GM19023 (cell line): ENCODE measurements around the gene JAM2.
"Not testable (repeated sequence)": the region's sequence is repeated elsewhere in the genome, so short reads cannot be mapped to it uniquely, and the experiment has no call there.

Experiments used
- ATAC-seq: cut with Tn5 transposase; IDR thresholded peaks from one replicate; pipeline ENCODE4 v1.9.1; 2021; ENCODE audit warnings: mild to moderate bottlenecking, moderate library complexity; ENCODE audit not compliant: unreplicated experiment

JAM2 gene, protein sequence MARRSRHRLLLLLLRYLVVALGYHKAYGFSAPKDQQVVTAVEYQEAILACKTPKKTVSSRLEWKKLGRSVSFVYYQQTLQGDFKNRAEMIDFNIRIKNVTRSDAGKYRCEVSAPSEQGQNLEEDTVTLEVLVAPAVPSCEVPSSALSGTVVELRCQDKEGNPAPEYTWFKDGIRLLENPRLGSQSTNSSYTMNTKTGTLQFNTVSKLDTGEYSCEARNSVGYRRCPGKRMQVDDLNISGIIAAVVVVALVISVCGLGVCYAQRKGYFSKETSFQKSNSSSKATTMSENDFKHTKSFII

GRCh38 chr21:25638660-25639550 lies at the start of gene JAM2:
TSS of gene JAM2 (plus strand) at chr21:25639258. CDS start at chr21:25639822, 564 bp downstream.
- ATAC-seq: peak; percentile 46

DNA sequence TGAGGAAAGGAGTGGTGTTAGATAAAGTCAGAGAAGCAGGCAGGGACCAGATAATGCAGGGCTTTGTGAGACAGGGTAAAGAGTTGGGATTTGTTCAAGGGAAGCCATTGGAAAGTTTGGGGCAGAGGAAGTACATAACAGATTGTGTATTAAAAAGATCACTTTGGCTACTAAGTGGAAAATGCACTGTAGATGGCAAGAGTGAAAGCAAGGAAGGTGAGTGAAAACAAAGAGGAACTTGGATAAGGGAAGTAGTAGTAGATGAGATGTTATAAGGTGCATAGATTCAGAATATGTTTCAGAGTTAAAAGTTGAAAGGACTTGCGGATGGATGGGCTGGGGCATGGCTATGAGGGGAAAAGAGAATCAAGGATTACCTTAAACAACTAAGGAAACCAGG lies 49.2 kb upstream of the JAM2 start:
- ATAC-seq: no peak

DNA sequence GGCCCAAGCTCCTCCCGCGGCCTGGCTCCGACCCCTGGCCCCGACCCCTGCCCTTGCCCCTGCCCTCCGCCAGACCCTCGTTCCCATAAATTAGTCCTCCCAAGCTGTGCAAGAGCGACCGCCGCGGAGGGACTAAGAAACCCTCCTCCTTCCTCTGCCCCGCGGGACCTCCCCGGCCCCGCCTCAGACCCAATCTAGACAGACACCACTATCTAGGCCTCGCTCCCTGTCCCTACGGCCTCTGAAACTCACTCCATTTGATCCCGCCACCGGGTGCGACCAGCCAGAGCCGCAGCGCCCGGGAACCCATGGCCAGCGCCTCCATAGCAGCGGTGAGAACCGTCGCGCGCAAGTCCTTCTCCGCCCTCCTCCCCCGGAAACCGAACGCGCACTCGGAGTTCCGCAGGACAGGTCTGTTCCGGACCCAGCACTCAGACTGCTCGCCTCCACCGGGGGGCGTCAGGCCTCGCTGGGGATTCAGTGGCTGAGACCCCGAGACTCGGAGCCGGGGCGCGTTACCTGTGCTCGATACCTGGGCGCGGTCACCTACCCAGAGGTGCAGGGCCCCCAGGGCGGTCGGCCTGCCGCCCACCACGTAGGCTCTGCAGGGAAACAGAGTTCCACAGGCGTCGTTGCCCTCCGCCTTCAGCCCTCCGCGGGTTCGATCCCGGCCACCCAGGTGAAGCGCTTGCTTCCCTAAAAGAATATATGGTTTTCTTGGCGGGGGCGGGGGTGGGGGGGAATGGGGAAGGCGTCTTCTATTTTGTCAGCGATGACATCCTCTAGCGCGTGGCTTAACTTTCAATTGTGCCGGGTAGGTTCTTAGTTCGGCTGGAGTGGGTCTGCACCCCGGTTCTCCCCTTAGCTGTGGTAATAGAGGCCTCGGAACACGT lies 31.7 kb upstream of the JAM2 start, which contains the start of gene MRPL39:
Gene MRPL39, minus strand, starts transcription at position 331 of the 893 bp plus-strand sequence. Its CDS starts 6 bp downstream, at position 325.
- ATAC-seq: peak; percentile 95

DNA sequence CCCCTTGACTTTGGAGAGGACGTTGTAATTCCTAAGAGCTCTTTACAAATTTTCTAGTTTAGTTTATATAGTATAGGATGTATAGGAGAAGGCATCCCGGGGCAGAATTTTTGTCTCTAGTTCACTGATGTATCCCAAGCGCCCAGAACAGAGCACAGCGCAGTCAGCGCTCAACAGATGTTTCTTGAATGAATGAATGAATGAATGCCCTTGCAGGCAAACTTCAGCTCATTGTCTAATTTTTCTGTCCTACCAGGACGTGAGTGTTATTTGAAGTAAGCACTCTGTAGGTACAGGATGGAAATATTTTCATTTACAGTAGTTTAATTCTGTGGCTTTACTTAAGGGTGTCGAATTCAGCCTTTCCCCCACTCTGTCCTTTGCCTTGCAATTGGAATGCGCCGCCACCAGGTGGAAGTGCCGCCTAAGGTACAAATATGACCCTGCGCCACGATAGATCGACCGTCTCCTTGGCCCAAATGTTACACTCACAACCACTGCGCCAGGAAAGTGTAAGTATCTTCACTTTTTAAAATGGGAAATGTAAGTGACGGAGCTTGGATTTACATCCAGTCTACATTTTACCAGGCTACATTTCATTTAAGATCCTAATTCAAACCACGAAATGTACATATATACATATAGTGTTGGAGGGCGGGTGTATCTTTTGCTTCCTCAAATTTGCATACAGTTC lies 30.9 kb upstream of the JAM2 start:
- ATAC-seq: peak; percentile 70

DNA sequence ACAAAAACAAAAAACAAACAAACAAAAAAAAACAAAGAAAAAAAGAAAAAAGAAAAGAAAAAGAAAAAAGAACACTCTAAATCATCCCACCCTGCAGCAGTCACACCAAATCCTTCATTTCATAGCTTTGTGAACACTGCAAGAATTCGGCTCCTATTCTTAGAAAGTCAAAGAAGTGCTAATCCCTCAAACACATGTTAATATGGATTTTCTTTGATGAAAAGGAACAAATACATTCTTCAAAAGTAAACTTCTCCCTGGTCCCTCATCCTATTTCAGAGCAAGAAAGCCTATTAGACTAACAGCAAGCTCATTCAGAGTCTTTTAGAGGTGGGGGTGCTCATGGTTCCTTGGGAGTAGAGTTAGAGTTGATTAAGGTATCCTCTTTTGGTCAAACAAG lies 24.6 kb upstream of the JAM2 start:
- ATAC-seq: no peak

DNA sequence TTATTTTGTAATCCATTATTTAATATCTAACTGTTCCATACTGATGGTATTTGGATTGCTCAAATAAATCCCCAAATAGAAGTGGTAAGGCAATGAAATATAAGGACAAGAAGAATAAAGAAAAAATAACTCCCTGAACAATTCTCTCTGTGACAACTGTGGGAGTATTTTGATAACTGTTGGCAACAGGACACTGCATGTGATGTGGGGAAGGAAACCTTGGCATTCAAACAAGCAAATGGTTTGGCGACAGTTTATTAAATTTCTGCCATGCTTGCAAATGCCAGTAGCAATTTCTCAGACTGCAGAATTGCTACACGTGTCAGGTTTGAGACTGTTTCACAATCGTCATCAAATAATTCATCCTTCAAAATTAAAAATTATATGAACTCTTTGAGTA lies 23.2 kb upstream of the JAM2 start:
- no peak for ATAC-seq

DNA sequence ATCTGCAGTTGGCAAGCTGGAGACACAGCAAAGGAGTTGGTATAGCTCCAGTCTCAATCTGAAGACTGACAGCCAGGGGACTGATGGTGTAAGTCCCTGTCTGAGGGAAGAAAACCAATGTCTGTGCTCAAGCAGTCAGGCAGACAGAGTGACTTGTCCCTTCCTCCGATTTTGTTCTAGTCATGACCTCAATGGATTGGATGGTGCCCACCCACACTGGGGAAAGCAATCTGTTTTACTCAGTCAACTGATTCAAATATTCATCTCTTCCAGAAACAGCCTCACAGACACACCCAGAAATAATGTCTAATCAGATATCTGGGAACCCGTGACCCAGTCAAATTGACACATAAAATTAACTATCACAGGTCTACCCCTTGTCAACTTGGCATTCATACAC lies 19.9 kb upstream of the JAM2 start:
- no peak for ATAC-seq

GRCh38 chr21:25624511-25624910 lies 14.5 kb upstream of the JAM2 start:
- ATAC-seq: no peak

GRCh38 chr21:25625036-25625435 lies 14.0 kb upstream of the JAM2 start:
- no peak for ATAC-seq

DNA sequence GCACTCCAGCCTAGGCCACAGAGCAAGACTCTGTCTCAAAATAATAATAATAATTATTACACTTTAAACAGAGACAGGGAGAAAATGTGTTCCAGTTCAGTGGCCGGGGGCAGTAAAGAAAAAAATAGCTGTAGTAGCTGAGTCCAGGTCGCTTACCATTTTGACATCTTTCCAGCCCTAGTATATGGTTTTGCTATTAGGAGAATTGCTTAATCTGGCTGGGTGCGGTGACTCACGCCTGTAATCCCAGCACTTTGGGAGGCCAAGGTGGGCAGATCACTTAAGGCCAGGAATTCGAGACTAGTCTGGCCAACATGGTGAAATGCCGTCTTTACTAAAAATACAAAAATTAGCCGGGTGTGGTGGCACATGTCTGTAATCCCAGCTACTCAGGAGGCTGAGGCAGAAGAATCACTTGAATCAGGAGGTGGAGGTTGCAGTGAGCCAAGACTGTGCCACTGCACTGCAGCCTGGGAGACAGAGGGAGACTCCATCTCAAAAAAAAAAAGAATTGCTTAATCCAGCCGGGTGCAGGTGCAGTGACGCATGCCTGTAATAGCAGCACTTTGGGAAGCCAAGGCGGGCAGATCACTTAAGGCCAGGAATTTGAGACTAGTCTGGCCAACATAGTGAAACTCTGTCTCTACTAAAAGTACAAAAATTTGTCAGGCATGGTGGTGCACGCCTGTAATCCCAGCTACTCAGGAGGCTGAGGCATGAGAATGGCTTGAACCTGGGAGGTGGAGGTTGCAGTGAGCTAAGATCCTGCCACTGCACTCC lies 13.1 kb upstream of the JAM2 start:
- ATAC-seq: not testable (repeated sequence)

- no peak for ATAC-seq
These were observed 12.3 kb upstream of the JAM2 start for GRCh38 chr21:25626757-25627156.

DNA sequence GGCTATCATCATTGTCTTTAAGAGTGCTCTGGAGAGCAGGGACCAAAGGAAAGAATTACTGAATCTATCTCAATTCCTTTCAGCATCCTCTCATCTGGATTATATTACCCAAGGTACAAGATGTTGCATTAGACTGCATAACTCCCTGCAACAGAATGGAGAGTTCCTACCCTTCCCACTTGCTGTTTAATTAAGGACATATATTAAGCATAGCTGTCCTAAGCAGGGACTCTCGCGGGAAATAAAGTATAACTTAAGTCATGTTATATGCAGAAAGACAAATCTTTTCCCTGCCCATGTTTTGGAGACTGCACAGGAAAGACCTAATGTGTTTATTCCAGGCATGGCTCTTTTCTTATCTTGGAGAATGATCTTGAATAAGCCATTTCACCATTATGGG lies 6.8 kb upstream of the JAM2 start:
- ATAC-seq: no peak

DNA sequence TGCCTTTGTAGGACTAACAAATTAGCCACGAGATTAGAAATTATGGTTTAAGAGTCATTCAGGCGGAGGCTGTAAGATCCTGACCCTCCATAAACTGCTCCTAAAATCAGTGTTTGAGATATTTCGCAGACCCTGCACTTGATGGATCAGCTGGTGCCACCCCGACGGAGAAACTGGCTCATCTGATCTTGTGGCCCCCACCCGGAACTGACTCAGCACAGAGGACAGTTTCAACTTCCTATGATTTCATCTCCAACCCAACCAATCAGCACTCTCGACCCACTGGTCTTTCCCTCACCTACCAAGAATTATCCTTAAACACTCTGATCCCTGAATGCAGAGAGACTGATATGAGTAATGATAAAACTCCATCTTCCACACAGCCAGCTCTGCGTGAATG lies 3.7 kb upstream of the JAM2 start:
- ATAC-seq: no peak

DNA sequence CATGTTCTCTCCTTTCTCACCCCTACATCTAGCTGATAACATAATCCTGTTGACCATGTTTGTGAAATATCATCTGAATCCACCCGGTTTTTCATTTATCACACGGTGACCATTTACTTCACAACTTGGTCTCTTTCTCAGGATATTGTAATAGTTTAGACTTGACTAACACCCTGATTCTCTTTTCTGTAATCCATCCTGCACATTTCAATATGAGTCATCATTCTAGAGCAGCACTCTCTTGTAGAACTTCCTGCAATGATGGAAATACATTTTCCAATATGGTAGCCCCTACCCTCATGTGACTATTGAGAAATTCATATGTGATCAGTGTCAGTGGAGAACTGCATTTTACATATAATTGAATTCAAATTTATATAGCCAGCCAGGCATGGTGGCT lies 2.3 kb upstream of the JAM2 start:
- ATAC-seq: no peak

DNA sequence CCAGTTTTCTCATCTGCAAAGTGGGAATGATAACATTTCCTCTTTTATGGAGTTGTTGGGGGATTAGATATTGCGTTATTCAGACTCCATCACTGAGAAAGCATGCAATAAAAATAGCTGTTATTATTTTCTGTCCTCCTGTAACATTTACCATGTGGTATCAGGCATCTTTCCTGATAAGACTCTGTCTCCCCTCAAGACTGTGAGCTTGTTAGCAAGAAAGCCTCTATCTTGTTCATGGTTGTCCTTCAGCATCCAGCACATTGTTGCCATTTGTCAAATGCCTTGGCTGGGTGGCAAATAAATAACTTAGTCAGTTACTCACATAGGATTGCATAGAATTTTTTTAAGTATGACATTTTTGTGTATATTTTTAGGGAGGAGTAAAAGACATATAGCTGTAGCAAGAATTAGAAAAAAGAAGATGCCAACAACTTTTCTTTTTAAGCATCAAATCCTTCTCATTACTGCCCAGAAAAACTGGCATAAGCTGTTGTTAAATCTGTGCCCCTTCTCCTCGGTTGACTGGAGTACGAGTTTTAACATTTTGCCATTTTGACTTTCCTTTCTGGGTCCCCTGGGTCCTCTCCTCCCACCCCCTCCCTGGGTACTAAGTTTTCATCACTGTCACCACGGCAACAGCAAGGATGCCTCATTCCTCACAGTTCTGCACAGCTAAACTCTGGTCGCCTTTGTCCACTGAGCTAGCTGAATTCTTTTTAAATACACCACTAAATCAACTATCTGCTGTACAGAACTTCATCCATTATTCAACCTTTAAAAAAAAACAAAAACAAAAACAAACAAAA lies 1.0 kb upstream of the JAM2 start:
- ATAC-seq: no peak

DNA sequence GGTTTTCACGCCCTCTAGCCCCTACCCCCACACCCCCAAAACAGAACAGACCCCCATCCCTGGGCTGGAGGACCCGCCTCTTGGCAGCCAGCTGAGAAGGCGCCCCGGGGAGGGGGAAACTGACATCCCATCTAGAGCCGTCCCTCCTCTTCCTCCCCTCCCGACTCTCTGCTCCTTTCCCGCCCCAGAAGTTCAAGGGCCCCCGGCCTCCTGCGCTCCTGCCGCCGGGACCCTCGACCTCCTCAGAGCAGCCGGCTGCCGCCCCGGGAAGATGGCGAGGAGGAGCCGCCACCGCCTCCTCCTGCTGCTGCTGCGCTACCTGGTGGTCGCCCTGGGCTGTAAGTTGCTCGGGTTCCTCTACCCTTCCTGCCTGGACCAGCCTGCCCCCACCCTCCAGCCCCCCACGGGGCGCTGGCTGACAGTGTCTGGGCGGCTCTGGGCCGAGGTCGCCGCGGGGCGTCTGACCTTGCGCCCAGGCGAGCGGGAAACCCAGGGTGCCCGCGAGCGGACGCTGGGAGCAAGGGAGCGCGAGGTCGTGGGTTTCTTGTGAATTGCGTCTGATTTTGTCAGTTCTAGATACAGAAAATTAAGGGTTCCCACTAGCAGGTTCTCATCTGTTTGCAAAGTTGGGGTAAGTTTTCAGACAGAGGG lies 618 bp downstream of the JAM2 start:
- ATAC-seq: peak; percentile 73

DNA sequence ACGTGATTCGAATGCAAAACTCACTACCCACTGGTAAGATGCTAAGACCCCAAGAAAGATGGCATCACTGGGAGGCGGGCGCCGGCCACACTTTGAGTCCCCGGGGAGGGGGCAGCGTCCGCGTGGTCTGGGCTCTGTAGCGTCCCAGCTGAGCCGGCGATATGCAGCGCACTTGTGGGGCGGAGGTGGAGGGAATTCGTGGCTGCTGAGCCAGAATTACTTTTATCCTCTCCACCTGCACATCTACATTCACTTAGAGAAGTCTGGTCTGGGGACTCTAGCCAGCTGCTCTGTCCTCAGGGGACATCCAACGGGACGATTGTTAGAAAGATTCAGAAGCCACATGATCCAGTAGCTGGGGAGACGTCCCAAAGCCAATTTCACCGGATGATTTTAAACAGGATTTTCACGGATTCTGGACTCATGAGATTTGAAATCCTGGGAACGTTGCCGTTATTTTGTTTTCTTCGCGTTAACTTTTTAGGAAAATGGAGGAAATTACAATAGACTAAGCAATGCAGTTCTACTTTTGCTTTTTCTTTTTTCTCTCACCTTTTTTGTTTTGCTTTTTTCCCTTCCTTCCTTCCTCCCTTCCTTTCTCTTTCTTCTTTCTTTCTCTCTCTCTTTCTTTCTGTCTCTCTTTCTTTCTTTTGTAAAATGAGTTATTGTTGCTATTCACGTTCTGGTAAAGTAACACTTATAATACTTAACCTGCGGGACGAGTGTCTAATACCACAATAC lies 1.3 kb downstream of the JAM2 start:
- peak; percentile 28 for ATAC-seq

DNA sequence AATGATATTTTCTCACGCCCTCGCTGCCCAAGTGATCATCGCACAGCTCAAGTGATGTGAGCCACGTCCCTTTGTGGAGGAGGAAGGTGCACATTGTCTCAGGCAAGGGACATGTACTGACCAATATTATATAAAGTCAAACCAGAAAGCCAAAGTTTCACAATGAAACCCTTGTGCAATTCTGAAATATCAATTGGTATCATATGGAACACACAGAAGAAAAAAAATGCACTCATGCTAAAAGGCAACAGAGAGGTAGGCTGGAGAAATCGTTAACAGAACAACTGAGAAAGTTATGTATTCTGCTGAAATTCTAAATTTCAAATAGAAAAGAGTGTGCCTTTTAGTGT lies 1.9 kb downstream of the JAM2 start:
- no peak for ATAC-seq
